GM18870 (cell line): ENCODE measurements around the gene EIF3K.
A peak's percentile ranks its signal among the peaks of the same experiment; 100 is the strongest.
"Not testable (repeated sequence)": the region's sequence is repeated elsewhere in the genome, so short reads cannot be mapped to it uniquely, and the experiment has no call there.

Experiments
- ATAC-seq: cut with Tn5 transposase; IDR thresholded peaks from one replicate; pipeline ENCODE4 v1.9.1; 2021; ENCODE audit warnings: moderate library complexity; ENCODE audit not compliant: unreplicated experiment

The EIF3K gene

GRCh38 chr19:38618590-38619360 lies at the start of gene EIF3K:
EIF3K (plus strand) TSS chr19:38619188; CDS start chr19:38619269, 81 bp downstream.
- ATAC-seq: peak; percentile 68

- ATAC-seq: no peak
Measured at GRCh38 chr19:38569368-38569983, 49.5 kb upstream of the EIF3K start.

DNA sequence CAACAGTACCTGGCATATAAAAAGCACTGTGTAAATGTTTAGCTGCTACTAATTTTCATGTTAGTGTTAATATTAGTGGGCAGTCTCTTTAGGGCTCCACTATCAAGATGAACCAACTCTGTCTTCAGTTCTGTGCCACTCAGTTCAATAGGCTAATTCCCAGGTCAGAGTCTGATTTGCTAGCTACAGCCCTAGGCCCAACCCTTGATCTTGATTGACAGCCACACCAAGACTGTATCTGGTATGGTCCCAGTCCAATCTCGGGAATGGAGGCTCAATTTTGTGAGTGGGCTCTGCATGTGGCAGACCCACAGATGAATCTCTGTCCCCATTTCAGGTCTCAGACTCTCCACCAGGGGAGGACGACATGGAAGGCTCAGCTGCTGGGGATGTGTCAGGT lies 47.3 kb upstream of the EIF3K start:
- no peak for ATAC-seq

GRCh38 chr19:38577826-38578225 lies 41.2 kb upstream of the EIF3K start:
- no peak for ATAC-seq

GRCh38 chr19:38579304-38579703 lies 39.7 kb upstream of the EIF3K start:
- ATAC-seq: not testable (repeated sequence)

GRCh38 chr19:38580080-38580479 lies 38.9 kb upstream of the EIF3K start:
- no peak for ATAC-seq

DNA sequence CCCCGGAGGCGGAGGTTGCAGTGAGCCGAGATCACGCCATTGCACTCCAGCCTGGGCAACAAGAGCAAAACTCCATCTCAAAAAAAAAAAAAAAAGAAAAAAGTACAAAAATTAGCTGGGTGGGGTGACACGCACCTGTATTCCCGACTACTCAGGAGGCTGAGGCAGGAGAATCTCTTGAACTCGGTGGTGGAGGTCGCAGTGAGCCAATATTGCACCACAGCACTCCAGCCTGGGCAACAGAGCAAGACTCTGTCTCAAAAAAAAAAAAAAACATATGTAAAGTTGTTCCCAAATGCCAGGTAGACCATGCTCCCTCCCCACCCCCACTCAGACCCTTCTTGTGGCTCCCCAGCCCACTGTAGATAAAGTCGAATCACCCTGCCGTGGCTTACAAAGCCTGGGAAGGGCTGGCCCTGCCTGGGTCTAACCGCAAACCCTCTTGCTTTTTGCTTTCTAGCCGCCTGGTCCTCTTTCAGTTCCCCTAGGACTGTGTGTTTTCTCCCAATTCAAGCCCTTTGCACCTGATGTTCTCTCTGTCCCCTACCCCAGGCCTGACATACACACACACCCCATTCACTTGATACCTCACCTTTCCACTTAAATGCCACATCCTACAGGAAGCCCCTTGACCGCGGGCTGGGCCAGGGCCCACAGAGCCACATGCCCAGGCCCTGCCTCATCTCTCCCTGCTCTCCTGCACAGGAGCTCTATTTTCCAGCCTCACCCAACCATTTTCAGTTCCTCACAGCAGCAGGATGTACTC lies 35.6 kb upstream of the EIF3K start:
- ATAC-seq: peak; percentile 77

GRCh38 chr19:38583985-38584305 lies 35.0 kb upstream of the EIF3K start:
- ATAC-seq: no peak

DNA sequence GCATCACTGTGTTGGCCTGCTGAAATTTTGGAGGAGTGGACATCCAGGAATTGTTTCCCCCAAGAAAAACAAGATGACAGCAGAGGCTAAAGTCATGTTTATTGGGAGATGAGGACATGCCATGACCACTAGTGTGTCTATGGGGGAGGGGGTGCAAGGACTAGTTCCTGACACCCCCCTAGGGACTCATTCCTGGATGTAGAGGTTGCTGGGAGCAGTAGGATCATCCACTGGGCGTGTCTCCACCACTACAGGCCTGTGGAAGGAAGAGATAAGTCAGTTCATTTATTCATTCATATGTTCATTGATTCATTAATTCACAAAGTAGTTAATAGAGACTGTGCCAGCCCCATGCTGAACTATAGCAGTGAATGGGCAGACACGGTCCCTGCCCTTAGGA lies 31.4 kb upstream of the EIF3K start:
- ATAC-seq: no peak

- no peak for ATAC-seq
Measured at GRCh38 chr19:38588041-38588440, 30.9 kb upstream of the EIF3K start.

- no peak for ATAC-seq
Measured at GRCh38 chr19:38592940-38593339, 26.0 kb upstream of the EIF3K start.

GRCh38 chr19:38596057-38596981 lies 22.7 kb upstream of the EIF3K start:
- no peak for ATAC-seq

DNA sequence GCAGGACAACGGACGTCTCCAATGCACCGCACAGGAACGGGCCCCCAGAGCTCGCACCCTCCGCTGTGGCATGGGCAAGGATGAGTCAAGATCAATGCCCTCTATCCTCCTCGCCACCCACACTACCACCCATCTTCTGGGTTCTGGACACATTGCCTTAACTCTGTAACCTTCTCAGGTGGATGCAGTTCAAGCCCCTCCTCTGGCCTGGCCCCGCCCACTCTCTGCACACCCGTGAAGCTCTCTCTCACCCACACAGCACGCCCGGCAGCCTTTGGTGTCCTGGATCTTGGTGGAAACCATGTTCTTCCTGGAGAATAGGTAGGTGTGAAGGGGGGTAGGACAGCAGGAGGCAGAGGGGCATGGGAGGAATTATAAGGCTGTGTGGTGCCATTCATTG lies 21.9 kb upstream of the EIF3K start:
- ATAC-seq: no peak

DNA sequence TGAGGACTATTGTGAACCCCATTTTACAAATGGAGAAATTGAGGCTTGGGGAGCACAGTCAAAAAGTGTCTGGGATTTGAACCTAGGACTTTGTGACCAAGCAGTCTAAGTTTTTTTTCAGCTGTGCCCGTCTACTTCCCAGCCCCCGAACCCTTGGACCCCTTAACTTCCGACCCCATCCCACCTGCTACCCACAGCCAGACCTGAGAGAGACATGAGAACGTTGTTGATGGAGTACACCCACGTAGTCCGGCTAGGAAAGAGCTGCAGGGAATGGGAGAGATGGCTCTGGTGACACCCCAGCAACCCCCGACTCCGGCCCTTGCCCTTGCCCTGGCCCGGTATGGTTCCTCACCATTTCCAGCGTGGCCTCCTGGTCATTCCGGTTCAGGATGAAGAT lies 19.3 kb upstream of the EIF3K start:
- ATAC-seq: no peak

- not testable (repeated sequence) for ATAC-seq
Measured at GRCh38 chr19:38602856-38603255, 16.1 kb upstream of the EIF3K start.

- ATAC-seq: no peak
Measured at GRCh38 chr19:38606131-38606530, 12.9 kb upstream of the EIF3K start.

DNA sequence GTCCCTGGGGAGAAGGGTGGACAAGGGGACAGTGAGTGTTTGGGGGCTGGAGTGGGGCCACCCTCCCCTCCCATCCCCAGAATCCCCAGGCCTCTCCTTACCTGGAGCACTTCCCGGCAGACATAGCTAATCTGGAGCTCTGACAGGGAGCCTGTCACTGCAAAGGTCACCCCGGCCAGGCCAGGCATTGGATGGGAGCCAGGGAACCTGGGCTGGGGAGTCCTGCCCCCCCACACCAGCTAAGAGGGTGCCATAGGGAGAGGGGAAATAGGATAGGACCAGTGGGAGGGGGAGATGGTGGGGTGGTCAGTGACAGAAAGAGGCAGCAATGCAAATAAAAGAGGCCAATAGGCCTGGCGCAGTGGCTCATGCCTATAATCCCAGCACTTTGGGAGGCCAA lies 4.7 kb upstream of the EIF3K start:
- no peak for ATAC-seq

DNA sequence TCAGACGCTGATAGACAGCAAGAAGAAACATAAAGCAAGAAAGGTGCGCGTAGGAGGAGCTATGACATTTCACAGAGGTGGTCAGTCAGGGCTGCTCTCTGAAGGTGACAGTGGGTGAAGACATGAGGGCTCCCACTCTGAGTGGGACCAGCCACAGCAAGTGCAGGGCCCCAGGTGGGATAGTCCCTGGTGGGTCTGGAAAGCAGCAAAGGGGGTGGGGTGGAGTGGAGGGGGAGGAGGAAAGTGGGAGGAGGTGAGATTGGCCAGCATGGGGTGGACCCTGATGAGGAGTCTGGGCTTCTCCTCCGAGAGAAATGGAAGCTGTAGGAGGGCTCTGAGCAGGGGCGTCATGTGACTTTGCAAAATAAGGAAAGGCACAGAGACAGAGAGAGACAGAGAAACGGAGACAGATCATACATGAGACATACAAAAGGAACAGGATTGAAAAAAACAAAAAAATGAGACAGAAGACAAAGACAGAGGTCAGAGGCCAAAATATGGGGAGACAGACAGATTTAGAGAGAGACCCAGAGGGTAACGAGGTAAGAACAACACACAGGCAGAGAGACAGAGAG lies 3.9 kb upstream of the EIF3K start:
- ATAC-seq: no peak

DNA sequence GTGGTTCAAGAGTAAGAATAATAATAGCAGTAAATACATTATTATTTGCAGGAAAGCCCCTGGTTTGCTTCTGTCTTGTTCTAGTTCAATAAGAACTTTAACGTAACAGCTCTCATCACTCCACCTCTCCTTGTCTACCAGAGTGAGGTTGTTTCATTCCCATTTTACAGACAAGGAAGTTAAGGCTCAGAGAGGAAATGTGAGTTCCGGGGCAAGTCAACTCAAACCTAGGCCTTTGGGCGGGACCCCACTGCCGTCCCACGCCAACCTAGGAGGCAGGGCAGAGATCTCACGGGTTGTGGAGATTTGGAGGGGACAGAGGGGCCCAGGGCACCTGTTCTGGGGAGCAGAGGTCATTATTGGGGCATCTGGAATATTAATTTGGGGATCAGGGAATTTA lies 2.7 kb upstream of the EIF3K start:
- ATAC-seq: no peak

DNA sequence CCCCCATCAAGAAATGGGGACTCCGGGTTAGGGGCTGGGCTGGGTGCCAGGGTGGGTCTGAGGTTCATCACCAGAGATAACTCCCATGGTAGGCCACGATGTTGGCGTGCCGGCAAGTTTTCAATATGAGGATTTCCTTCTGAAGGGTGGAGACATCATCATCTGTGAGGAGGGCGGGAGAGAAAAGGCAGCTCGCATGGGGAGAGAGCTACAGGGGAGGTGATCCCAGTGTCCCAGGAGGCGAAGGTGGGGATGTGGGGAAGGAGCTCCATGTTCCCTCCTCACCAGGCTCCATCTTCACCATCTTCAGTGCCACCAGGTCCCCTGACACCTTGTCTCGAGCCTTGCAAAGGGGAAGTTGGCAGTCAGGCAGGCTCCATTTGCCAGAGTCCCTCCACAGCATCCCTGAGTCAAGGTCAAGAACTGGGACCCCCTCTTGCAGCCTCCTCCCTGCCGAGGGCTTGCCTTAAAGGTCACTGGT lies 1.7 kb upstream of the EIF3K start:
- no peak for ATAC-seq
